Activated CD8-positive, alpha-beta T cell treated with anti-CD3 and anti-CD28 coated beads for 36 hours (primary cell): ENCODE data around the gene RTP1. TPM values are rescaled to one million over a fixed set of nuclear protein-coding genes. Genes with fewer than 3 reads are reported as not detected.

ENCODE experiments used
- ATAC-seq: fragments of 200-7000 bp; cut with Tn5 transposase; one replicate; pipeline ENCODE4 v1.10.0; 2021; ENCODE audit warnings: mild to moderate bottlenecking, moderate library complexity
- CTCF ChIA-PET: fragments of 350-600 bp; sonication (Branson Sonifier 250); formaldehyde crosslinking; loops from one replicate; lab custom pipeline; 2021; ENCODE audit warnings: antibody characterized with exemption; lab: Charles Lee
- POLR2A ChIA-PET: fragments of 350-600 bp; sonication (Branson Sonifier 250); formaldehyde crosslinking; loops from one replicate; lab custom pipeline; 2021; ENCODE audit warnings: antibody characterized with exemption; lab: Charles Lee
- DNase-seq: peaks from one replicate; pipeline ENCODE4 v3.0.0-alpha.2; 2020
- H3K27ac Mint-ChIP-seq: one replicate; pipeline ENCODE4 v1.8.0; 2021; ENCODE audit warnings: mild to moderate bottlenecking, mixed read lengths
- H3K27me3 Mint-ChIP-seq: one replicate; pipeline ENCODE4 v1.8.0; 2021; ENCODE audit warnings: mixed read lengths
- H3K36me3 Mint-ChIP-seq: one replicate; pipeline ENCODE4 v1.8.0; 2021; ENCODE audit warnings: low read depth, mixed read lengths
- H3K4me1 Mint-ChIP-seq: one replicate; pipeline ENCODE4 v1.8.0; 2021; ENCODE audit warnings: low read depth, mixed read lengths
- H3K4me3 Mint-ChIP-seq: one replicate; pipeline ENCODE4 v1.8.0; 2021; ENCODE audit warnings: mild to moderate bottlenecking, moderate library complexity, mixed read lengths
- H3K9me3 Mint-ChIP-seq: one replicate; pipeline ENCODE4 v1.8.0; 2021; ENCODE audit warnings: mixed read lengths
- CTCF ChIP-seq: fragments of 200-600 bp; IDR thresholded peaks from one replicate; pipeline ENCODE4 v1.8.0; 2022; ENCODE audit warnings: antibody characterized with exemption, mild to moderate bottlenecking
- intact Hi-C: fragments of 100-400 bp; cut with micrococcal nuclease; formaldehyde crosslinking; loops from one replicate; pipeline ENCODE4 v1.10.0; 2022
- total RNA-seq, 2 experiments: library from RNA; stranded (reverse); gene quantifications; one replicate each; pipeline ENCODE4 v1.2.3, GENCODE V29; 2021

Gene RTP1
- total RNA-seq, 2 experiments from 2014 or later = not detected

- CTCF ChIA-PET = interaction anchor here (1.0 to 1.3 kb wide), 2 partner anchors 60 to 61 kb away, joined by 3 to 4 read pairs; no protein-coding TSS in a partner anchor
- Mint-ChIP-seq H3K9me3 (no peaks in the 10 kb centered on the region), H3K36me3 (no peaks in the 10 kb centered on the region), H3K4me1 (peaks cover 2% of the 10 kb centered on the region), H3K27ac (no peak overlapping the region), H3K4me3 (no peak overlapping the region), H3K27me3 (no peaks in the 10 kb centered on the region)
- DNase-seq (no peak), ATAC-seq (no peak)
- POLR2A ChIA-PET = no interaction called here
- intact Hi-C loops = no loop called here
- TF ChIP-seq CTCF = no peak
These were observed 24.4 kb upstream of the RTP1 start for GRCh38 chr3:187172929-187173328.

GRCh38 chr3:187181454-187182170, 15.7 kb upstream of the RTP1 start:
- ChIA-PET POLR2A (no interaction called here), CTCF (no interaction called here)
- Mint-ChIP-seq H3K27me3 (peaks cover 5% of the 10 kb centered on the region), H3K9me3 (no peaks in the 10 kb centered on the region), H3K4me3 (no peak overlapping the region), H3K4me1 (no peaks in the 10 kb centered on the region), H3K36me3 (no peaks in the 10 kb centered on the region), H3K27ac (no peak overlapping the region)
- intact Hi-C loops = no loop called here
- DNase-seq = no peak
- no peak for TF ChIP-seq CTCF
- ATAC-seq = no peak

GRCh38 chr3:187183210-187183862, 13.9 kb upstream of the RTP1 start:
- Mint-ChIP-seq H3K4me3 (no peak overlapping the region), H3K9me3 (no peaks in the 10 kb centered on the region), H3K27ac (no peak overlapping the region), H3K4me1 (no peaks in the 10 kb centered on the region), H3K27me3 (peaks cover 7% of the 10 kb centered on the region), H3K36me3 (no peaks in the 10 kb centered on the region)
- CTCF ChIA-PET = no interaction called here
- intact Hi-C loops = no loop called here
- no peak for TF ChIP-seq CTCF
- DNase-seq = peak; percentile 4
- POLR2A ChIA-PET = no interaction called here
- no peak for ATAC-seq

GRCh38 chr3:187183903-187184302, 13.4 kb upstream of the RTP1 start:
- Mint-ChIP-seq H3K4me1 (no peaks in the 10 kb centered on the region), H3K27ac (no peak overlapping the region), H3K36me3 (no peaks in the 10 kb centered on the region), H3K4me3 (no peak overlapping the region), H3K9me3 (no peaks in the 10 kb centered on the region), H3K27me3 (peaks cover 7% of the 10 kb centered on the region)
- intact Hi-C loops = no loop called here
- ATAC-seq (no peak), DNase-seq (no peak)
- CTCF ChIA-PET = no interaction called here
- POLR2A ChIA-PET = no interaction called here
- no peak for TF ChIP-seq CTCF

GRCh38 chr3:187185759-187186158, 11.5 kb upstream of the RTP1 start:
- intact Hi-C loops = no loop called here
- Mint-ChIP-seq H3K27me3 (peaks cover 16% of the 10 kb centered on the region), H3K4me3 (no peak overlapping the region), H3K9me3 (no peaks in the 10 kb centered on the region), H3K4me1 (no peaks in the 10 kb centered on the region), H3K36me3 (no peaks in the 10 kb centered on the region), H3K27ac (no peak overlapping the region)
- CTCF ChIA-PET = interaction anchor here (0.6 kb wide), 1 partner anchor 12 kb away, joined by 3 read pairs; no protein-coding TSS in a partner anchor
- POLR2A ChIA-PET = no interaction called here
- ATAC-seq = no peak
- no peak for TF ChIP-seq CTCF
- DNase-seq = no peak
